GM12891 (cell line): ENCODE measurements around the gene DGCR2.
"Not testable (repeated sequence)": the region's sequence is repeated elsewhere in the genome, so short reads cannot be mapped to it uniquely, and the experiment has no call there.

Experiments used
- DNase-seq: peaks from one replicate; pipeline ENCODE4 v3.0.0; 2011; ENCODE audit warnings: low spot score; ENCODE audit not compliant: insufficient read length
- FAIRE-seq: peaks from 2 replicates; lab custom pipeline; 2011; peaks lifted over from hg19 to GRCh38; lab: Jason Lieb, UNC
- PAX5 ChIP-seq: IDR thresholded peaks from 2 replicates; pipeline ENCODE4 v1.6.1; 2011; ENCODE audit warnings: low read length, moderate library complexity, mild to moderate bottlenecking; ENCODE audit not compliant: insufficient read depth, severe bottlenecking
- POLR2A ChIP-seq: IDR thresholded peaks from 2 replicates; pipeline ENCODE4 v1.6.1; 2011; ENCODE audit warnings: low read depth, low read length, control low read depth
- POLR2AphosphoS5 ChIP-seq: IDR thresholded peaks from 2 replicates; pipeline ENCODE4 v1.6.1; 2011; ENCODE audit warnings: low read depth, low read length, control low read depth
- POU2F2 ChIP-seq: IDR thresholded peaks from 2 replicates; pipeline ENCODE4 v1.6.1; 2011; ENCODE audit warnings: low read depth, mild to moderate bottlenecking, control low read depth, low read length, moderate library complexity
- SPI1 ChIP-seq: IDR thresholded peaks from 2 replicates; pipeline ENCODE4 v1.6.1; 2011; ENCODE audit warnings: low read depth, low read length, control low read depth
- TAF1 ChIP-seq: IDR thresholded peaks from 2 replicates; pipeline ENCODE4 v1.6.1; 2011; ENCODE audit warnings: low read depth, low read length, control low read depth

The DGCR2 gene

DNA sequence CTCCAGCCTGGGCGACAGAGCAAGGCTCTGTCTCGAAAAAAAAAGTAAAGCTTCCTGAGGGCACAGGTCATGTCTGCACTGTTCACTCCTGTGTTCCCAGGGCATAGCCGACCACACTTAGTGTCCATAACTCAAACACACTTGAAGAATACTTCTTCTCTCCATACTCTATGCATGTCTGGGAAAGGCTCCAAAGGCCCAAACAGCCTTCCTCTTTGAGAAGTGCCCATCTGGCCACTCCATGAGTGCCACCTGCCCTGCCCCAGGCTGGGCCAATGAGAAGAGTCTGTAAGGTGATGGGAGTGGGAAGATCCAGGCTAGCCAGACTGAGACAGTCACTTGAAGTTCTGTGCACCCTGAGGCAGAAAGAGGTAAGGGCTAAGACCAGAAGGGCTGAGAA is 24.7 kb downstream of the DGCR2 start:
- no peak for DNase-seq
- FAIRE-seq, result no peak
- no peak for TF ChIP-seq PAX5
- TF ChIP-seq TAF1, result no peak
- no peak for TF ChIP-seq SPI1
- no peak for TF ChIP-seq POLR2AphosphoS5
- no peak for TF ChIP-seq POU2F2
- TF ChIP-seq POLR2A, result no peak

DNA sequence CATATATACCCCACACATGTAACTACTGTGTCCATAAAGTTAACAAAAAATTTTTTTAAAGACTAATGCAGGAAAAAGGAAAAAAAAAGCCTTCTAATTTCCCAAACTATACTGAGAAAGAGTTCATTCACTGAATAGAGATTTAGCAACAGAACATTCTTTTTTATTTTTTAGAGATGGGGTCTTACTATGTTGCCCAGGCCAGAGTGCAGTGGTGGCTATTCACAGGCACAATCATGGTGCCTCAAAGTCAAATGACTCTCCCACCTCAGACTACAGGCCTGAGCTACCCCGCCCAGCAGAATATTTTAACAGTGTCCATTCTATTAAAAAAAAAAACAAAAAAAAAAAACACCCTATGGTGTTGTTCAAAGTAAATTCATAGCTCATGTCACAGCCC is 25.7 kb downstream of the DGCR2 start:
- TF ChIP-seq POU2F2 (no peak), TAF1 (no peak), POLR2AphosphoS5 (no peak), POLR2A (no peak), SPI1 (no peak), PAX5 (no peak)
- FAIRE-seq, result no peak

DNA sequence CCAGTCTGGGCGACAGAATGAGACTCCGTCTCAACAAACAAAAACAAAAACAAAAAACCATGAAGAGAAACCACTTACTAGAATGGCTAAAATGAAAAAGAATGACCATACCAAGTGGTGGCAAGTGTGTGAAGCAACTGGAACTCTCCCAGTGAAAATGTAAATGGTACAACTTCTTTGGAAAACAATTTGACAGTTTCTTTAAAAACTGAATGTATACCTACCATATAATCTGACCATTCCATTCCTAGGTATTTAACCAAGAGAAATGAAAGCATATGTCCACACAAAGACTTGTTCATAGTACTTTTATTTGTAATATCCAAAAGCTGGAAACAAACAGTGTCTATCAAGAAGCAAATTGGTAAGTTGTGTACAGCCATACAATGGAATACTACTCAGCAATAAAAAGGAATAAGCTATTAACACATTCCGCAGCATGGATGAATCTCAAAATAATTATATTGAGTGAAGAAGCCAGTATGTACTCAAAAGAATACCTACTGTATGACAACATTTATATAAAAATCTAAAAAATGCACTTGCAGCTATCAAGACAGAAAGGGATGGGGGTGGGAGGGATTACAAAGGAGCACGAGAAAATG is 27.7 kb downstream of the DGCR2 start:
- TF ChIP-seq POU2F2, result no peak
- no peak for TF ChIP-seq TAF1
- no peak for TF ChIP-seq PAX5
- no peak for TF ChIP-seq SPI1
- TF ChIP-seq POLR2AphosphoS5, result no peak
- TF ChIP-seq POLR2A, result no peak
- DNase-seq (no peak), FAIRE-seq (no peak)

More for the DNA sequence above, 25.7 kb downstream of the DGCR2 start:
- DNase-seq, result no peak

DNA sequence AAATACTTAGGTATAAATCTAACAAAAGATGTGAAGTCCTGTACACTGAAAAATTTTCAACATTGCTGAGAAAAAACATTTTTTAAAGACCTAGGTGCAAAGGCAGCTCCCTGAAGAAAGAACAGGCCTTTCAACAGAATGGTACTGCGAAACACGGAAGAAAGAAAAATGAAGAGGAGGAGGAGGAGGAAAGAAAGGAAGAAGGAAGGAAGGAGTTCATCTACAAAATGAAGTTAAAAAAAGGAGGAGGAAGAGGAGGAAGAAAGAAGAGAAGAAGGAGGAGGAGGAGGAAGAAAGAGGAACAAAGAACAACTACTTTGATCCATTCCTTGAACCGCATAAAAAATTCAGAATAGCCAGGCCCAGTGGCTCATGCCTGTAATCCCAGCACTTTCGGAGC is 29.5 kb downstream of the DGCR2 start:
- no peak for DNase-seq
- no peak for TF ChIP-seq PAX5
- no peak for TF ChIP-seq TAF1
- no peak for TF ChIP-seq SPI1
- TF ChIP-seq POU2F2, result no peak
- TF ChIP-seq POLR2A, result no peak
- TF ChIP-seq POLR2AphosphoS5, result no peak
- FAIRE-seq, result no peak

DNA sequence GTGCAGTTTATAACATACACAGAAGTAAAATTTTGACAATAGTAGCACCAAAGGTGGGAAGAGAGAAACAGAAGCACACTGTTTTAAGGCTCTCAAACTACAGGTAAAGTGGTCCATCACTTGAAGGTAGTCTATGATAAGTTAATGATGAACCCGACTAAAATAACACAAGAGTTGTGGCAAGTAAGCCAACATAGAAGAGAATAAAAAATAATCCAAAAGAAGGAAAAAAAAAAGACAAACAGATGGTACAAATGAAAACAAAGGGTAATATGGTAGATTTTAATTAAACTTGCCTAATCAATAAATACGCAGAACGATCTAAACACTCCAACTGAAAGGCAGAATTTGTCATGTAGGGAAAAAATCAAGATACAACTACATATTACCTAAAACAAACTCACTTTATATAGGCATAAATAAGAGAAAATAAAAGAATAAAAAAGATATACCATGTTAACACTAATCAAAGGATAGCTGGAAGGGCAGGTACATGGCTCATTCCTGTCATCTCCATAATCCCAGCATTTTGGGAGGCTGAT is 31.6 kb downstream of the DGCR2 start:
- DNase-seq (no peak), FAIRE-seq (no peak)
- TF ChIP-seq POU2F2 (no peak), TAF1 (no peak), PAX5 (no peak), SPI1 (no peak), POLR2AphosphoS5 (no peak), POLR2A (no peak)

DNA sequence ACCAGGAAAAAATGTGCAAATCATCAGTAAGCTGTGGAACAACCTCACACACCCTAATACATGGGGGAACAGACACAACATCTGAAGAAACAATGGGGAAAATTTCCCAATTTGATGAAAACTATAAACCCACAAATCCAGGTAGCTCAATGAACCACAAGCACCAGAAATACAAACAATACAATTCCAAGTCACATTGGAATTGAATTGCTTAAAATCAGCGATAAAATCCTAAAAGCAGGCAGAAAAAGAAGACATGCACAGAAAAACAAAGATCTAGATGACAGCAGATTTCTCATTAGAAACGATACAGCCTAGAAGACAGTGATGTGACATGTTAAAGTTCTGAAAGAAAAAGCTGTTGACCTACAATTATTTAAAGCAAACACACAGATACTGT is 32.0 kb downstream of the DGCR2 start:
- no peak for FAIRE-seq
- TF ChIP-seq POU2F2, result no peak
- no peak for TF ChIP-seq POLR2A
- no peak for TF ChIP-seq SPI1

DNA sequence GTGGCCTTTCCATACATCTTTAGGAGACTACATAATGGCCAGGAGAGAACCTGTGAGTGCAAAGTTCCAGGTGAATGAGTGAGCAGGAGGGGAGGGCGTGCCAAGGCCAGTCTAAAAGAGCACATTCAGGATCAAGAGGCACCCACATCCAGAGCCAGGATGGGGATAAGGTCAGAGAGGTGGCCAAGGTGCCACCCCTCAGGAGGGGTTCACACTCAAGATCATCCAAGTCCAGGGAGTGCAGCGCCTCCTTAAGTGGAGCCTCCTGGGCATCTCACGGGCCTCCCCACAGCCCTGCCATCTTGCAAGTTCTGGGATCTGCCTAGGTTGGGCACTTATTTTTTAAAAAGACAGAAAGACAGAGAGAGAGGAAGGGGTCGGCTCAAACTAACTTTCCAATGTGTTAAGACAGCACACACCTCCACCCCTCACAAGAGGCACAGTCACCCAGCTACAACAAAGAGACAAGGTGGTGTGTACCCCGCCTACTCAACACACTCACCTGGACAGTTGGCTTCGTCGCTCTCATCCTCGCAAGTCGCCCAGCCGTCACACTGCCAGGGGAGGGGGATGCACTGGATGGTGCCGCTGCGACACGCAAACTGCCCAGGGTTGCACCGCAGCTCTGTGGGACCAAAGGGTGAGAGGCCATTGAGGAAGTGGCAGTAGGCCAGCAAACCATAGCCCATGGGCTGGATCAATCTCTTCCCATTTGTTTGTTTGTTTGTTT is 33.2 kb downstream of the DGCR2 start:
- FAIRE-seq, result no peak
- no peak for TF ChIP-seq POU2F2
- no peak for TF ChIP-seq SPI1
- DNase-seq, result no peak

More for the DNA sequence above, 32.0 kb downstream of the DGCR2 start:
- no peak for DNase-seq

DNA sequence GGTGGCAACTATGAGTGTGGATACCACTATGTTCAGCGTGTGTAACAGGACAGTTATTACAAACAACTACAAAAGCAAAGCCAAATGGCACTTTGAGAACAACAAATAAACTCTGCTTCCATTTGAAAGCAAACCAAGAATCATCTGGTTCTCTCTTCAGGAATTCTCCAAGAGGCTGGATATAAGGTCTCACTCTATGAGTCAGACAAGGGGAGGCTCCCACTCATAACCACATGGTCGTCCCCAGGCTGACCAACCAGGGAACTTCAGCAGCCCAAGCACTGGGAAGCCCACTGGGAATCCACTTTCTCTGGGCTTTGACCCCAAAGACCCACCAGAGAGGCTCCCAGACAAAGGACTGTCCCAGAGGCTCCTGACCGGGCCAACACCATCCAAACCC is 35.3 kb downstream of the DGCR2 start:
- no peak for DNase-seq
- no peak for FAIRE-seq
- TF ChIP-seq POU2F2, result no peak
- TF ChIP-seq SPI1, result no peak

DNA sequence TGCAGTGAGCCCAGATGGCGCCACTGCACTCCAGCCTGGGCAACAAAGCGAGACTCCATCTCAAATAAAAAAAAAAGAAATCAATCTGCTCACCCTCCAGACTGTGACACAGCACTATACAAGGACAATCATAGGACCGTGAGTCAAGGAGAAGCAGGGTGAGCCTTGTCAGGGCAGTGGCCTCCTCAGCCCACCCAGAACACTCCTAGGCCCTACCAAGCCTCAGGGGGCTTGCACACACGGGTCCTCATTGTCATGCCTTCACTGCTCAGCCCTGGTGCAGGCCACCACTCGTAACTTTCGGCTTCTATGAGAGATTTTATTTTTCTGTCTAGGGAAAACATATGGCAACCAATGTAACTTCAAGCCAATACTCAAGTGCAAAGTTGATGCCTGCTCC is 35.8 kb downstream of the DGCR2 start:
- FAIRE-seq (no peak), DNase-seq (no peak)
- no peak for TF ChIP-seq POU2F2
- no peak for TF ChIP-seq POLR2AphosphoS5
- TF ChIP-seq TAF1, result no peak
- TF ChIP-seq PAX5, result no peak
- no peak for TF ChIP-seq POLR2A
- TF ChIP-seq SPI1, result no peak

DNA sequence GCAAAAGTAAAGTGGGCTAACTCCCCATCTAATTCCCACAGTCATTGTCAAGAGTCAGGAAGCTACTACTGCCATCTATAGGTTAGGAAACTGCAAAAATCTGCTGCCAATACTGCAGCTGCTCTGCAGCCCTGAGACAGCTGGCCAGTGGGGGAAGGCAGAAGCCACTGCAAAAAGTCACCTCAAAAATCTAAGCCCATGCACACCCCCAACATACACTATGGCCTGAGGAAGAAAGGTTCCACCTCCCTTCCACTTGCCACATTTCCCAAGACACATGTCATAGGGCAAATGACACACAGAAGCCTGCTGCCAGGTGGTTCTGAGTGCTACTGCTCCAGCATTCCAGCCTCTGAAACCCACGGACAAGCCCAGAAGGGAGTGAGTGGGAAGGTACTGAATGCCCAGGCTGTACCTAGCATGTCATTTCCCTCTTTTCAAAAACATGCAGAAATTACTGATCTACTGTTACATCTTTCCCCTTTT is 36.9 kb downstream of the DGCR2 start:
- TF ChIP-seq PAX5 (no peak), POLR2AphosphoS5 (no peak), SPI1 (no peak), POLR2A (no peak), TAF1 (no peak), POU2F2 (no peak)
- FAIRE-seq, result peak; percentile 85
- DNase-seq, result no peak

DNA sequence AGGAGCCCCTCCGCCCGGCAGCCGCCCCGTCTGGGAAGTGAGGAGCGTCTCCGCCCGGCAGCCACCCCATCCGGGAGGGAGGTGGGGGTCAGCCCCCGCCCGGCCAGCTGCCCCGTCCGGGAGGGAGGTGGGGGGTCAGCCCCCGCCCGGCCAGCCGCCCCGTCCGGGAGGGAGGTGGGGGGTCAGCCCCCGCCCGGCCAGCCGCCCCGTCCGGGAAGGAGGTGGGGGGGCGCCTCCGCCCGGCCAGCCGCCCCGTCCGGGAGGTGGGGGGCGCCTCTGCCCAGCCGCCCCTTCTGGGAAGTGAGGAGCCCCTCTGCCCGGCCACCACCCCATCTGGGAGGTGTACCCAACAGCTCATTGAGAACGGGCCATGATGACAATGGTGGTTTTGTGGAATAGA is 37.6 kb downstream of the DGCR2 start:
- not testable (repeated sequence) for DNase-seq, FAIRE-seq

DNA sequence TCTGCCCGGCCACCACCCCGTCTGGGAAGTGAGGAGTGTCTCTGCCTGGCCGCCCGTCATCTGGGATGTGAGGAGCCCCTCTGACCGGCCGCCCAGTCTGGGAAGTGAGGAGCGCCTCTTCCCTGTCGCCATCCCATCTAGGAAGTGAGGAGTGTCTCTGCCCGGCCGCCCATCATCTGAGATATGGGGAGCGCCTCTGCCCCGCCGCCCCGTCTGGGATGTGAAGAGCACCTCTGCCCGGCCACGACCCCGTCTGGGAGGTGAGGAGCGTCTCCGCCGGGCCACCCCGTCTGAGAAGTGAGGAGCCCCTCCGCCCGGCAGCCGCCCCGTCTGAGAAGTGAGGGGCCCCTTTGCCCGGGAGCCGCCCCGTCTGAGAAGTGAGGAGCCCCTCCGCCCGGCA is 38.1 kb downstream of the DGCR2 start:
- FAIRE-seq, DNase-seq: not testable (repeated sequence)
